OCI-M2 (cell line): ENCODE data around the gene TMUB2.

ENCODE experiments used
- DNase-seq: peaks from one replicate; lab custom pipeline; 2025; ENCODE audit not compliant: unreplicated experiment; lab: John Stamatoyannopoulos, UW

TMUB2 gene

GRCh38 chr17:44202756-44203155 lies 16.0 kb downstream of the TMUB2 start:
- no peak for DNase-seq

GRCh38 chr17:44203731-44204440 lies 17.1 kb downstream of the TMUB2 start:
- DNase-seq, result no peak

GRCh38 chr17:44204441-44204882 lies 17.7 kb downstream of the TMUB2 start:
- DNase-seq, result no peak

- no peak for DNase-seq
Observed at GRCh38 chr17:44205962-44206824, 19.4 kb downstream of the TMUB2 start.

GRCh38 chr17:44206825-44207155 lies 20.0 kb downstream of the TMUB2 start:
- DNase-seq, result no peak

- DNase-seq, result no peak
Observed at GRCh38 chr17:44207319-44207718, 20.5 kb downstream of the TMUB2 start.

GRCh38 chr17:44207743-44208142 lies 21.0 kb downstream of the TMUB2 start:
- no peak for DNase-seq

- DNase-seq, result no peak
Observed at GRCh38 chr17:44209786-44210341, 23.1 kb downstream of the TMUB2 start.

- DNase-seq, result no peak
Observed at GRCh38 chr17:44210342-44211192, 23.8 kb downstream of the TMUB2 start.

GRCh38 chr17:44211281-44212265 lies 24.8 kb downstream of the TMUB2 start:
- no peak for DNase-seq

GRCh38 chr17:44212507-44213402 lies 26.0 kb downstream of the TMUB2 start:
- no peak for DNase-seq

- no peak for DNase-seq
Observed at GRCh38 chr17:44213403-44214229, 26.8 kb downstream of the TMUB2 start.

- DNase-seq, result no peak
Observed at GRCh38 chr17:44214230-44214494, 27.4 kb downstream of the TMUB2 start.

GRCh38 chr17:44214896-44215295 lies 28.1 kb downstream of the TMUB2 start:
- DNase-seq, result no peak

GRCh38 chr17:44216173-44216572 lies 29.4 kb downstream of the TMUB2 start:
- no peak for DNase-seq

GRCh38 chr17:44216694-44217093 lies 29.9 kb downstream of the TMUB2 start:
- DNase-seq, result no peak

GRCh38 chr17:44217738-44218343 lies 31.1 kb downstream of the TMUB2 start:
- no peak for DNase-seq
